ENCODE data around the gene EBP. TPM values are rescaled to one million over a fixed set of nuclear protein-coding genes. Genes with fewer than 3 reads are reported as not detected.

The EBP gene
- total RNA-seq, 1 donor from 2014 or later: 79.8 TPM

DNA sequence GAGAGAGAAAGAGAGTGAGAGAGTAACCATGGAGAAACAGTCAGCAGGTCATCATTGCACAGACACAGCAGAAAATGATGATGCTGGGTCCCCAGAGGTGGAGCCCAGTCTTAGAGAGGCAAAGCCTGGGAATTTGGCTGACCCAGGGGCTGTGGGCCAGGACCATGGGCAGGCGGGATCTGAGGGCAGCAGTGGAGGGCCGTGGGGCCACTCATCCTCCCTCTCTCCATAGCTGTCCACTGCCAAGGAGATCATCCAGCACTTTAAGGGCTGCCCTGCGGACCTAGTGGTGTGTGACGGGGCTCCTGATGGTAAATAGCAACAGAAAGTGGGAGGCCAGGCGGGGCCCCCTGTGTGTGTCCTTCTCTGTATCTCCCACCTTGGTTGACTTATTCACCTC, 42.8 kb upstream of the EBP start:
- Mint-ChIP-seq H3K27ac (no peak overlapping the region), H3K9me3 (peaks cover 6% of the 10 kb centered on the region), H3K4me3 (no peak overlapping the region), H3K36me3 (peaks cover 14% of the 10 kb centered on the region), H3K4me1 (ENCODE audit: unreplicated experiment) (peaks cover 10% of the 10 kb centered on the region), H3K27me3 (no peaks in the 10 kb centered on the region)
- DNase-seq (ENCODE audit: extremely low spot score, unreplicated experiment): no peak
- TF ChIP-seq, protein P1, sequence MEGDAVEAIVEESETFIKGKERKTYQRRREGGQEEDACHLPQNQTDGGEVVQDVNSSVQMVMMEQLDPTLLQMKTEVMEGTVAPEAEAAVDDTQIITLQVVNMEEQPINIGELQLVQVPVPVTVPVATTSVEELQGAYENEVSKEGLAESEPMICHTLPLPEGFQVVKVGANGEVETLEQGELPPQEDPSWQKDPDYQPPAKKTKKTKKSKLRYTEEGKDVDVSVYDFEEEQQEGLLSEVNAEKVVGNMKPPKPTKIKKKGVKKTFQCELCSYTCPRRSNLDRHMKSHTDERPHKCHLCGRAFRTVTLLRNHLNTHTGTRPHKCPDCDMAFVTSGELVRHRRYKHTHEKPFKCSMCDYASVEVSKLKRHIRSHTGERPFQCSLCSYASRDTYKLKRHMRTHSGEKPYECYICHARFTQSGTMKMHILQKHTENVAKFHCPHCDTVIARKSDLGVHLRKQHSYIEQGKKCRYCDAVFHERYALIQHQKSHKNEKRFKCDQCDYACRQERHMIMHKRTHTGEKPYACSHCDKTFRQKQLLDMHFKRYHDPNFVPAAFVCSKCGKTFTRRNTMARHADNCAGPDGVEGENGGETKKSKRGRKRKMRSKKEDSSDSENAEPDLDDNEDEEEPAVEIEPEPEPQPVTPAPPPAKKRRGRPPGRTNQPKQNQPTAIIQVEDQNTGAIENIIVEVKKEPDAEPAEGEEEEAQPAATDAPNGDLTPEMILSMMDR (conservative IDR thresholded peaks at IDR 0.05): no peak

DNA sequence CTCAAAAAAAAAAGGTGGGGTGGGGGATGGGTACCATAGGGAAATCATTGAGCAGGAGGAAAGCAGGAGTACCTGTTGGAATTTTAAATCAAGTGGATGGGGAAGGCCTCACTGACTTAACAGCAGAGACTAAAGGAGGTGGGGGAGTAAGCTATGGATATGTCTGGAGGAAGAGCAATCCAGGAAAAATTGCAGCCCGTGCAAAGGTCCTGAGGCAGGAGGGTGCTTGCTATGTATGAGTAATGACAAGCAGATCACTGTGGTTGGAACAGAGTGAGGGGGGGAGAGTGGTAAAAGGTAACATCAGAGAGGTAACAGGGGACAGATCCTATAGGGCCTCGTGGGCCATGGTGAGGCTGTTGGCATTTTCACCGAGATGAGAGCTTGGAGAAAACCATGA, 41.5 kb upstream of the EBP start:
- Mint-ChIP-seq H3K36me3 (peaks cover 14% of the 10 kb centered on the region), H3K27ac (no peak overlapping the region), H3K4me1 (ENCODE audit: unreplicated experiment) (peaks cover 7% of the 10 kb centered on the region), H3K4me3 (no peak overlapping the region), H3K27me3 (no peaks in the 10 kb centered on the region), H3K9me3 (peaks cover 6% of the 10 kb centered on the region)
- no peak for DNase-seq (ENCODE audit: extremely low spot score, unreplicated experiment)
- TF ChIP-seq, protein P1 (conservative IDR thresholded peaks at IDR 0.05): no peak

DNA sequence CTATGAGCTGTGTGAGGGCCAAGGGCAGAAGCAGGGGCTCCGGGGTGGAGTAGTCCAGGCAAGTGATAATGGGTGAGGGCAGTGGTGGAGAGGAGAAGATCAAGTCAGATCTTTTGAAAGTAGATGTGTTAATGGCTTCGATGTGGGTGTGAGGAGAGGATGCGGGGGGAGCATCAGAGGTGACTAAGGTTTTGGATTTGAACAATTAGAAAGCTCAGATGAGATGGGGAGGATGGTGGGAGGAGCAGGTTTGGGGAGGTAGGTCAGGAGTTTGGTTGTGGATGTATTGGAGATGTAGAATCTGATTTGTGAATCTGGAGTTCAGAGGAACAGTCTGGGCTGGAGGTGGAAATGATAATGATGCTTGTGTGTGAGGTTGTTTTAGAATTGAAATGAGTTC, 41.0 kb upstream of the EBP start:
- Mint-ChIP-seq H3K9me3 (peaks cover 6% of the 10 kb centered on the region), H3K27ac (no peak overlapping the region), H3K27me3 (no peaks in the 10 kb centered on the region), H3K4me3 (no peak overlapping the region), H3K4me1 (ENCODE audit: unreplicated experiment) (peaks cover 7% of the 10 kb centered on the region), H3K36me3 (peaks cover 14% of the 10 kb centered on the region)
- TF ChIP-seq, protein P1 (conservative IDR thresholded peaks at IDR 0.05): no peak
- no peak for DNase-seq (ENCODE audit: extremely low spot score, unreplicated experiment)

DNA sequence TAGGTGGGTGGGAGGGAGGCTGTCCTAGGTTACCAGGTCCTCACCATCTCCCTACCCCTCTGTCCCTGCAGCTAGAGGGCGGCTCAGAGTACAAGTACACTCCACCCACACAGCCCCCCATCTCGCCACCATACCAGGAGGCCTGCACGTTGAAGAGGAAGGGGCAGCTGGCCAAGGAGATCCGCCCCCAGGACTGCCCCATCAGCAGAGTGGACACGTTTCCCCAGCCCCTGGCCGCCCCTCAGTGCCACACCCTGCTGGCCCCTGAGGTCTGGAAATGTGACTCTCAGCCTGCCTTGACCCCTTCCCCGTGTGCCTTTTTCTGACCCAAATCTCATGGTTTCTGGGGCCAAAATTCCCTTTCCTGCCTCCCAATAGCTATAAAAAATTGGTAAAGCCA, 39.1 kb upstream of the EBP start:
- no peak overlapping the region for H3K4me3 Mint-ChIP-seq
- no peak for DNase-seq (ENCODE audit: extremely low spot score, unreplicated experiment)
- peaks cover under 1% of the 10 kb centered on the region for H3K9me3 Mint-ChIP-seq
- H3K36me3 Mint-ChIP-seq: peaks cover 13% of the 10 kb centered on the region
- peaks cover 2% of the 10 kb centered on the region for H3K4me1 Mint-ChIP-seq (ENCODE audit: unreplicated experiment)
- H3K27ac Mint-ChIP-seq: no peak overlapping the region
- no peaks in the 10 kb centered on the region for H3K27me3 Mint-ChIP-seq
- TF ChIP-seq, protein P1 (conservative IDR thresholded peaks at IDR 0.05): no peak

DNA sequence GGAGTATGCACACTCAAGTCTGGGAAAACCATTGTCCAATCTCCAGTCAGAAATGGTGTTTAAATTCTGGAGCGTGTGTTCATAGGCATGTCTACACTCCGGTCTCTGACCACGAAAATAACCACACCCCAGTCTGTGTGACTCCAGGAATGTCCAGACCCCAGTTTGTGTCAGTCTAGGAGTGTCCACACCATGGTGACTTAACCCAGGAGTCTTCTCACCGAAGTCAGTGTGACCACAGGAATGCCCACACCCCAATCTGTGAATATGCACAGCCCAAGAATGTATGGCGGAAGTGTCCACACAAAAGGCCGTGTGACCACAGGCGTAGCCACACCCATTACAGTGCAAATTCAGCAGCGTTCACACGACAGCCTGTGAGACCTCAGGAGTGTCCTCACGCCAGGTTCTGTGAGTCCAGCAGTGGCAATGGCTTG, 34.2 kb upstream of the EBP start:
- no peaks in the 10 kb centered on the region for H3K4me1 Mint-ChIP-seq (ENCODE audit: unreplicated experiment)
- no peak for DNase-seq (ENCODE audit: extremely low spot score, unreplicated experiment)
- H3K9me3 Mint-ChIP-seq: no peaks in the 10 kb centered on the region
- TF ChIP-seq, protein P1 (conservative IDR thresholded peaks at IDR 0.05): no peak
- peak overlapping the region; percentile 20 for H3K4me3 Mint-ChIP-seq
- H3K27me3 Mint-ChIP-seq: no peaks in the 10 kb centered on the region
- peaks cover 4% of the 10 kb centered on the region for H3K36me3 Mint-ChIP-seq
- H3K27ac Mint-ChIP-seq: peak overlapping the region; percentile 87

DNA sequence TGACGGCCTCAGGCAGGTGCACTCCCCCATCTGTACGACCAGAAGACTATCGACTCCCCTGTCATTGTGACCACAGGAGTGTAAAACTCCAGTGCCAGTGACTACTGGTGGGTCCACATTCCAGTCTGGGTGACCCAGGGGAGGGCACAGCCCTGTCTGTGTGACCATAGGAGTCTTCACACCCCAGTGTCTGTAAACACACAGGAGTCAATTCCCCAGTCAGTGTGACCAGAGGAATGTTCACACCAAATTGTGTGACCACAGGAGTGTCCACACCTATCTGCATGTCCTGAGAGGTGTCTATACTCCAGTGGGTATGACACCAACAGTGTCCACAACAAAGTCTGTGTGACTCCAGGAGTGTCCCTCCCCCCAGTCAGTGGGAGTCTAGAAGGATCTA, 33.6 kb upstream of the EBP start:
- no peak for DNase-seq (ENCODE audit: extremely low spot score, unreplicated experiment)
- no peaks in the 10 kb centered on the region for H3K4me1 Mint-ChIP-seq (ENCODE audit: unreplicated experiment)
- H3K4me3 Mint-ChIP-seq: no peak overlapping the region
- TF ChIP-seq, protein P1 (conservative IDR thresholded peaks at IDR 0.05): no peak
- H3K27me3 Mint-ChIP-seq: no peaks in the 10 kb centered on the region
- no peak overlapping the region for H3K27ac Mint-ChIP-seq
- H3K36me3 Mint-ChIP-seq: peaks cover 4% of the 10 kb centered on the region
- no peaks in the 10 kb centered on the region for H3K9me3 Mint-ChIP-seq
